Caco-2 (cell line): ENCODE data around the gene KCTD18. TPM values are rescaled to one million over a fixed set of nuclear protein-coding genes. Genes with fewer than 3 reads are reported as not detected.

Source experiments
- BruUV-seq: library from RNA; stranded (reverse); fragments of 400-500 nt; replicated peaks from 2 replicates; lab custom pipeline; 2021; lab: Mats Ljungman, UMichigan
- CTCF ChIA-PET: fragments of 300-600 bp; sonication (Branson Sonifier 250); formaldehyde crosslinking; loops from one replicate; lab custom pipeline; 2022; ENCODE audit warnings: antibody characterized with exemption; lab: Charles Lee
- POLR2A ChIA-PET: fragments of 300-600 bp; sonication (Branson Sonifier 250); formaldehyde crosslinking; loops from one replicate; lab custom pipeline; 2022; ENCODE audit warnings: antibody characterized with exemption; lab: Charles Lee
- DNase-seq, 2 experiments: peaks; one replicate each; pipeline versions ENCODE4 v3.0.0 to v3.0.0-alpha.2; 2020 to 2022
- H3K27me3 ChIP-seq: replicated peaks from 2 replicates; pipeline ENCODE4 v1.6.0; 2011; ENCODE audit warnings: low read length; ENCODE audit not compliant: control insufficient read depth, insufficient read depth
- H3K36me3 ChIP-seq: 2 replicates; pipeline ENCODE4 v1.5.1; 2011; ENCODE audit warnings: low read length; ENCODE audit not compliant: control insufficient read depth, insufficient read depth
- H3K4me1 ChIP-seq: fragments of 250-450 bp; sonication (Bioruptor Pico); 2 replicates; pipeline ENCODE4 v1.5.1; 2020; ENCODE audit warnings: mild to moderate bottlenecking
- H3K4me3 ChIP-seq: 2 replicates; pipeline ENCODE4 v1.5.1; 2011; ENCODE audit warnings: low read depth, mild to moderate bottlenecking, control low read depth, low read length
- H3K9me3 ChIP-seq: fragments of 250-450 bp; sonication (Bioruptor Pico); 2 replicates; pipeline ENCODE4 v1.5.1; 2020; ENCODE audit warnings: mild to moderate bottlenecking, moderate library complexity
- H3K27ac Mint-ChIP-seq: one replicate; pipeline ENCODE4 v1.8.0; 2022; ENCODE audit warnings: mixed read lengths; ENCODE audit not compliant: unreplicated experiment
- H3K27me3 Mint-ChIP-seq: one replicate; pipeline ENCODE4 v1.8.0; 2022; ENCODE audit warnings: mixed read lengths; ENCODE audit not compliant: insufficient read depth, unreplicated experiment
- H3K36me3 Mint-ChIP-seq: one replicate; pipeline ENCODE4 v1.8.0; 2022; ENCODE audit warnings: mild to moderate bottlenecking, mixed read lengths; ENCODE audit not compliant: insufficient read depth, unreplicated experiment
- H3K4me1 Mint-ChIP-seq: one replicate; pipeline ENCODE4 v1.8.0; 2022; ENCODE audit warnings: low read depth, mixed read lengths; ENCODE audit not compliant: unreplicated experiment
- H3K4me3 Mint-ChIP-seq: one replicate; pipeline ENCODE4 v1.8.0; 2022; ENCODE audit warnings: mild to moderate bottlenecking, moderate library complexity, mixed read lengths; ENCODE audit not compliant: unreplicated experiment
- H3K9me3 Mint-ChIP-seq: one replicate; pipeline ENCODE4 v1.8.0; 2022; ENCODE audit warnings: mixed read lengths; ENCODE audit not compliant: unreplicated experiment
- CTCF ChIP-seq, 2 experiments: fragments of 200-600 bp in 1 of 2; IDR thresholded peaks; 1 replicate in 1 of 2; 2 replicates in 1 of 2; pipeline versions ENCODE4 v1.5.1 to v1.8.0; 2011 to 2022; ENCODE audit warnings: antibody characterized with exemption in 1 of 2, control low read depth in 1 of 2, inconsistent platforms in 1 of 2, low read depth in 1 of 2, low read length in 1 of 2, mild to moderate bottlenecking in 1 of 2, moderate library complexity in 1 of 2; ENCODE audit not compliant: insufficient read depth in 1 of 2, severe bottlenecking in 1 of 2, unreplicated experiment in 1 of 2
- intact Hi-C: fragments of 100-400 bp; cut with micrococcal nuclease; formaldehyde crosslinking; loops from one replicate; pipeline ENCODE4 v1.10.0; 2022; ENCODE audit not compliant: unreplicated experiment
- total RNA-seq: library from RNA; stranded (reverse); gene quantifications from 2 replicates; pipeline ENCODE4 v1.2.3, GENCODE V29; 2022

Gene KCTD18
- total RNA-seq, 1 experiment from 2014 or later: 8.6 TPM

GRCh38 chr2:200488169-200488568 is 21.7 kb downstream of the KCTD18 start:
- intact Hi-C loops: no loop called here
- BruUV-seq: no TSS peak
- Histone ChIP-seq H3K27me3 (no peaks in the 10 kb centered on the region), H3K4me3 (no peak overlapping the region), H3K4me1 (no peaks in the 10 kb centered on the region), H3K36me3 (no peaks in the 10 kb centered on the region; the same call in 1 of the 2 replicates), H3K9me3 (no peaks in the 10 kb centered on the region)
- ChIA-PET POLR2A (no interaction called here), CTCF (no interaction called here)
- Mint-ChIP-seq H3K27me3 (no peaks in the 10 kb centered on the region), H3K27ac (no peak overlapping the region), H3K4me1 (peaks cover 9% of the 10 kb centered on the region), H3K36me3 (peaks cover 41% of the 10 kb centered on the region), H3K4me3 (no peak overlapping the region), H3K9me3 (no peaks in the 10 kb centered on the region)
- no peak for TF ChIP-seq CTCF (IDR thresholded peaks at IDR 0.05; ENCODE audit: insufficient read depth in 1 of 2, low read depth in 1 of 2, low read length in 1 of 2, severe bottlenecking in 1 of 2, unreplicated experiment in 1 of 2)
- no peak for DNase-seq

- no peak overlapping the region for H3K4me3 ChIP-seq
- H3K4me3 Mint-ChIP-seq: no peak overlapping the region
- no peak for DNase-seq
- H3K27ac Mint-ChIP-seq: no peak overlapping the region
- no peaks in the 10 kb centered on the region; the same call in 1 of the 2 replicates for H3K36me3 ChIP-seq
- peaks cover 40% of the 10 kb centered on the region for H3K36me3 Mint-ChIP-seq
- H3K4me1 ChIP-seq: no peaks in the 10 kb centered on the region
- no peak for TF ChIP-seq CTCF (IDR thresholded peaks at IDR 0.05; ENCODE audit: insufficient read depth in 1 of 2, low read depth in 1 of 2, low read length in 1 of 2, severe bottlenecking in 1 of 2, unreplicated experiment in 1 of 2)
- H3K4me1 Mint-ChIP-seq: peaks cover 11% of the 10 kb centered on the region
- intact Hi-C loops: no loop called here
- no TSS peak for BruUV-seq
- H3K9me3 Mint-ChIP-seq: no peaks in the 10 kb centered on the region
- CTCF ChIA-PET: interaction anchor here (0.6 to 0.9 kb wide), 2 partner anchors 23 to 46 kb away, joined by 3 to 4 read pairs; partner anchors contain the start of gene KCTD18
- H3K27me3 Mint-ChIP-seq: no peaks in the 10 kb centered on the region
- H3K27me3 ChIP-seq: no peaks in the 10 kb centered on the region
- POLR2A ChIA-PET: no interaction called here
- no peaks in the 10 kb centered on the region for H3K9me3 ChIP-seq
Observed at GRCh38 chr2:200486529-200486928, 23.3 kb downstream of the KCTD18 start.

- POLR2A ChIA-PET: no interaction called here
- H3K4me3 Mint-ChIP-seq: no peak overlapping the region
Observed at GRCh38 chr2:200484934-200485333, 24.9 kb downstream of the KCTD18 start.

More at GRCh38 chr2:200484934-200485333, 24.9 kb downstream of the KCTD18 start:
- Mint-ChIP-seq H3K4me1 (peaks cover 15% of the 10 kb centered on the region), H3K36me3 (peaks cover 45% of the 10 kb centered on the region), H3K27ac (no peak overlapping the region), H3K9me3 (no peaks in the 10 kb centered on the region), H3K27me3 (no peaks in the 10 kb centered on the region)
- H3K27me3 ChIP-seq: no peaks in the 10 kb centered on the region
- no peaks in the 10 kb centered on the region; the same call in none of the 2 replicates for H3K36me3 ChIP-seq
- peaks cover 14% of the 10 kb centered on the region for H3K4me1 ChIP-seq
- no peak overlapping the region for H3K4me3 ChIP-seq
- DNase-seq: no peak
- CTCF ChIA-PET: interaction anchor here (1.3 to 2.4 kb wide), 3 partner anchors 9 to 25 kb away, joined by 3 to 18 read pairs (median 5); partner anchors contain the start of gene KCTD18
- TF ChIP-seq CTCF (IDR thresholded peaks at IDR 0.05; ENCODE audit: insufficient read depth in 1 of 2, low read depth in 1 of 2, low read length in 1 of 2, severe bottlenecking in 1 of 2, unreplicated experiment in 1 of 2): no peak
- no peaks in the 10 kb centered on the region for H3K9me3 ChIP-seq
- BruUV-seq: no TSS peak
- intact Hi-C loops: loop anchor here (5.0 kb wide), 4 partner anchors 92 to 263 kb away; no protein-coding TSS in a partner anchor
